WTC11 (cell line): ENCODE measurements around the gene WASF3. TPM values are rescaled to one million over a fixed set of nuclear protein-coding genes. Genes with fewer than 3 reads are reported as not detected.

ENCODE experiments used
- ATAC-seq: fragments of 200-7000 bp; cut with Tn5 transposase; 2 replicates; pipeline ENCODE4 v1.10.0; 2021; ENCODE audit warnings: mild to moderate bottlenecking, moderate library complexity
- CTCF ChIA-PET: fragments of 300-600 bp; sonication (Branson Sonifier 250); formaldehyde crosslinking; loops from one replicate; lab custom pipeline; 2021; ENCODE audit warnings: antibody characterized with exemption; lab: Charles Lee
- POLR2A ChIA-PET: fragments of 350-600 bp; sonication (Branson Sonifier 250); formaldehyde crosslinking; loops from one replicate; lab custom pipeline; 2021; ENCODE audit warnings: antibody characterized with exemption; lab: Charles Lee
- DNase-seq: peaks from one replicate; pipeline ENCODE4 v3.0.0; 2021; ENCODE audit warnings: low spot score
- H3K27ac Mint-ChIP-seq: 2 replicates; pipeline ENCODE4 v1.8.0; 2021; ENCODE audit warnings: mixed read lengths
- H3K27me3 Mint-ChIP-seq: 2 replicates; pipeline ENCODE4 v1.8.0; 2021; ENCODE audit warnings: low read depth, mild to moderate bottlenecking, moderate library complexity, mixed read lengths
- H3K36me3 Mint-ChIP-seq: 2 replicates; pipeline ENCODE4 v1.8.0; 2021; ENCODE audit warnings: mixed read lengths
- H3K4me1 Mint-ChIP-seq: 2 replicates; pipeline ENCODE4 v1.8.0; 2022; ENCODE audit warnings: mixed read lengths
- H3K4me3 Mint-ChIP-seq: 2 replicates; pipeline ENCODE4 v1.8.0; 2021; ENCODE audit warnings: mild to moderate bottlenecking, moderate library complexity, mixed read lengths
- H3K9me3 Mint-ChIP-seq: 2 replicates; pipeline ENCODE4 v1.8.0; 2021; ENCODE audit warnings: mixed read lengths
- CBFB ChIP-seq: sonication (generic); formaldehyde crosslinking; IDR thresholded peaks from 2 replicates; pipeline ENCODE4 v1.8.1; 2022; ENCODE audit warnings: mild to moderate bottlenecking, low read depth, missing genetic modification reagents
- CREB1 ChIP-seq: sonication (generic); formaldehyde crosslinking; IDR thresholded peaks from 2 replicates; pipeline ENCODE4 v1.8.0; 2023; ENCODE audit warnings: mild to moderate bottlenecking, missing genetic modification reagents
- CREM ChIP-seq: sonication (generic); formaldehyde crosslinking; IDR thresholded peaks from 2 replicates; pipeline ENCODE4 v1.8.1; 2022; ENCODE audit warnings: mild to moderate bottlenecking, missing genetic modification reagents, moderate library complexity
- EMX1 ChIP-seq: fragments of 250-450 bp; sonication (Bioruptor Pico); IDR thresholded peaks from 2 replicates; pipeline ENCODE4 v1.8.0; 2021; ENCODE audit warnings: mild to moderate bottlenecking
- ERG ChIP-seq: fragments of 250-450 bp; sonication (Bioruptor Pico); IDR thresholded peaks from 2 replicates; pipeline ENCODE4 v1.8.0; 2021; ENCODE audit warnings: mild to moderate bottlenecking
- ESRRA ChIP-seq: sonication (generic); formaldehyde crosslinking; IDR thresholded peaks from 2 replicates; pipeline ENCODE4 v1.8.1; 2022; ENCODE audit warnings: mild to moderate bottlenecking, missing genetic modification reagents, borderline replicate concordance
- FOXP1 ChIP-seq: sonication (generic); formaldehyde crosslinking; IDR thresholded peaks from 2 replicates; pipeline ENCODE4 v1.8.0; 2022; ENCODE audit warnings: missing genetic modification reagents, mild to moderate bottlenecking, moderate library complexity, borderline replicate concordance
- GABPB1 ChIP-seq: sonication (generic); formaldehyde crosslinking; IDR thresholded peaks from 2 replicates; pipeline ENCODE4 v1.8.1; 2023; ENCODE audit warnings: mild to moderate bottlenecking, missing genetic modification reagents
- GRHL2 ChIP-seq: fragments of 250-450 bp; sonication (Bioruptor Pico); IDR thresholded peaks from 2 replicates; pipeline ENCODE4 v1.8.0; 2022; ENCODE audit warnings: mild to moderate bottlenecking, moderate library complexity; ENCODE audit not compliant: insufficient replicate concordance, severe bottlenecking
- IRF1 ChIP-seq: sonication (generic); formaldehyde crosslinking; IDR thresholded peaks from 2 replicates; pipeline ENCODE4 v1.8.0; 2023; ENCODE audit warnings: missing genetic modification reagents
- IRF2 ChIP-seq: sonication (generic); formaldehyde crosslinking; IDR thresholded peaks from 2 replicates; pipeline ENCODE4 v1.8.0; 2022; ENCODE audit warnings: low read depth, missing genetic modification reagents, borderline replicate concordance
- JUN ChIP-seq: sonication (generic); formaldehyde crosslinking; IDR thresholded peaks from 2 replicates; pipeline ENCODE4 v1.8.0; 2023; ENCODE audit warnings: mild to moderate bottlenecking, missing genetic modification reagents
- NFATC4 ChIP-seq: fragments of 250-450 bp; sonication (Bioruptor Pico); IDR thresholded peaks from 2 replicates; pipeline ENCODE4 v1.9.0; 2021; ENCODE audit warnings: mild to moderate bottlenecking
- OVOL2 ChIP-seq: fragments of 250-450 bp; sonication (Bioruptor Pico); IDR thresholded peaks from 2 replicates; pipeline ENCODE4 v1.9.0; 2021; ENCODE audit warnings: mild to moderate bottlenecking, borderline replicate concordance
- RORB ChIP-seq: fragments of 250-450 bp; sonication (Bioruptor Pico); IDR thresholded peaks from 2 replicates; pipeline ENCODE4 v1.9.0; 2021; ENCODE audit warnings: mild to moderate bottlenecking
- SMAD4 ChIP-seq: sonication (generic); formaldehyde crosslinking; IDR thresholded peaks from 2 replicates; pipeline ENCODE4 v1.8.0; 2022; ENCODE audit warnings: mild to moderate bottlenecking, missing genetic modification reagents
- SP1 ChIP-seq: sonication (generic); formaldehyde crosslinking; conservative IDR thresholded peaks from 2 replicates; pipeline ENCODE4 v1.8.1; 2022; ENCODE audit warnings: missing genetic modification reagents
- ZBTB21 ChIP-seq: sonication (generic); formaldehyde crosslinking; IDR thresholded peaks from 2 replicates; pipeline ENCODE4 v1.8.1; 2023; ENCODE audit warnings: mild to moderate bottlenecking, missing genetic modification reagents, borderline replicate concordance
- ZNF121 ChIP-seq: sonication (generic); formaldehyde crosslinking; IDR thresholded peaks from 2 replicates; pipeline ENCODE4 v1.8.0; 2023; ENCODE audit warnings: missing genetic modification reagents
- ZNF219 ChIP-seq: sonication (generic); formaldehyde crosslinking; IDR thresholded peaks from 2 replicates; pipeline ENCODE4 v1.8.0; 2023; ENCODE audit warnings: missing genetic modification reagents, mild to moderate bottlenecking, borderline replicate concordance
- ZNF232 ChIP-seq: sonication (generic); formaldehyde crosslinking; IDR thresholded peaks from 2 replicates; pipeline ENCODE4 v1.8.0; 2022; ENCODE audit warnings: mild to moderate bottlenecking, missing genetic modification reagents
- total RNA-seq: library from RNA; stranded (reverse); gene quantifications from 3 replicates; pipeline ENCODE4 v1.2.3, GENCODE V29; 2021
- TF ChIP-seq, protein P1 (sequence below): sonication (generic); formaldehyde crosslinking; IDR thresholded peaks from 2 replicates; pipeline ENCODE4 v1.8.0; 2023; ENCODE audit warnings: mild to moderate bottlenecking, missing genetic modification reagents
- TF ChIP-seq, protein P2 (sequence below): sonication (generic); formaldehyde crosslinking; IDR thresholded peaks from 2 replicates; pipeline ENCODE4 v1.8.0; 2022; ENCODE audit warnings: mild to moderate bottlenecking, missing genetic modification reagents

The WASF3 gene
- total RNA-seq, 1 experiment from 2014 or later = 26.8 TPM

DNA sequence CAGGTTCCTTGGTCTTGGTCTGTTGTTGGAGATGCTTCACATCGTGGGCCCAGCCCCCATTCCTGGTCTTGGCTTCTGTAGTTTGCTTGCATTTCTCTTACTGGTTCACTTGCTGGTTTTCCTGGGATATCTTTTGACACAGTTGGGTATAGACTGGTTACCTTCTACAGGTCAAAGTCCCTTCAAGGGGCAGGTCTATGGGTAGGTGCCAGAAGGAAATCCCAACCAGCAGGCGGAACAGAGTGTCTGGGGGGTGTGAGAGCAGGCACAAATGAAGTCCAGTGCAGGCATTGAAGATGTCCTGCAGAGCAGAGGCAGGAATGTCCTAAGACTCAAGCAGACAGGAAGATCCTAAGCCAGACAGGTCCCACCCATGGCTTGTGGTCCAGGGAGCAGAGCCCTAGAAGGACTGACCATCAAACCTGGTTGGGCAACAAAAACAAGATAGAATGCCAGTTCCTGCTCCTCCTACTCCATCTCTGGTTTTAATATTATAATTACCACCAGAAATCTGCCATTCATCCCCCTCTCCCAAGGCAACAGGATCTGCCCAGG, 17.7 kb upstream of the WASF3 start (continued):
- TF ChIP-seq SP1 (CRISPR knock-in tag) (no peak), RORB (CRISPR knock-in tag) (no peak), IRF1 (CRISPR knock-in tag) (no peak), NFATC4 (CRISPR knock-in tag) (no peak)

- Mint-ChIP-seq H3K9me3 (peaks cover 6% of the 10 kb centered on the region), H3K4me3 (no peak overlapping the region), H3K27me3 (no peaks in the 10 kb centered on the region; the same call in 1 of the 2 replicates), H3K36me3 (no peaks in the 10 kb centered on the region), H3K4me1 (no peaks in the 10 kb centered on the region), H3K27ac (no peak overlapping the region)
- ATAC-seq (no peak), DNase-seq (no peak)
- ChIA-PET POLR2A (no interaction called here), CTCF (no interaction called here)
- TF ChIP-seq ZNF232 (CRISPR knock-in tag) = no peak
- no peak for TF ChIP-seq JUN (CRISPR knock-in tag)
- no peak for TF ChIP-seq SMAD4 (CRISPR knock-in tag)
- TF ChIP-seq GRHL2 (CRISPR knock-in tag) = no peak
- no peak for TF ChIP-seq ERG (CRISPR knock-in tag)
- TF ChIP-seq IRF2 (CRISPR knock-in tag) = no peak
- no peak for TF ChIP-seq CREB1 (CRISPR knock-in tag)
- TF ChIP-seq CREM = no peak
- TF ChIP-seq ZNF219 (CRISPR knock-in tag) = no peak
- TF ChIP-seq EMX1 (CRISPR knock-in tag) = no peak
- no peak for TF ChIP-seq FOXP1 (CRISPR knock-in tag)
- TF ChIP-seq OVOL2 = no peak
- no peak for TF ChIP-seq ZBTB21
- TF ChIP-seq, protein P1, sequence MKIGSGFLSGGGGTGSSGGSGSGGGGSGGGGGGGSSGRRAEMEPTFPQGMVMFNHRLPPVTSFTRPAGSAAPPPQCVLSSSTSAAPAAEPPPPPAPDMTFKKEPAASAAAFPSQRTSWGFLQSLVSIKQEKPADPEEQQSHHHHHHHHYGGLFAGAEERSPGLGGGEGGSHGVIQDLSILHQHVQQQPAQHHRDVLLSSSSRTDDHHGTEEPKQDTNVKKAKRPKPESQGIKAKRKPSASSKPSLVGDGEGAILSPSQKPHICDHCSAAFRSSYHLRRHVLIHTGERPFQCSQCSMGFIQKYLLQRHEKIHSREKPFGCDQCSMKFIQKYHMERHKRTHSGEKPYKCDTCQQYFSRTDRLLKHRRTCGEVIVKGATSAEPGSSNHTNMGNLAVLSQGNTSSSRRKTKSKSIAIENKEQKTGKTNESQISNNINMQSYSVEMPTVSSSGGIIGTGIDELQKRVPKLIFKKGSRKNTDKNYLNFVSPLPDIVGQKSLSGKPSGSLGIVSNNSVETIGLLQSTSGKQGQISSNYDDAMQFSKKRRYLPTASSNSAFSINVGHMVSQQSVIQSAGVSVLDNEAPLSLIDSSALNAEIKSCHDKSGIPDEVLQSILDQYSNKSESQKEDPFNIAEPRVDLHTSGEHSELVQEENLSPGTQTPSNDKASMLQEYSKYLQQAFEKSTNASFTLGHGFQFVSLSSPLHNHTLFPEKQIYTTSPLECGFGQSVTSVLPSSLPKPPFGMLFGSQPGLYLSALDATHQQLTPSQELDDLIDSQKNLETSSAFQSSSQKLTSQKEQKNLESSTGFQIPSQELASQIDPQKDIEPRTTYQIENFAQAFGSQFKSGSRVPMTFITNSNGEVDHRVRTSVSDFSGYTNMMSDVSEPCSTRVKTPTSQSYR (CRISPR knock-in tag) = no peak
- no peak for TF ChIP-seq GABPB1
- TF ChIP-seq, protein P2, sequence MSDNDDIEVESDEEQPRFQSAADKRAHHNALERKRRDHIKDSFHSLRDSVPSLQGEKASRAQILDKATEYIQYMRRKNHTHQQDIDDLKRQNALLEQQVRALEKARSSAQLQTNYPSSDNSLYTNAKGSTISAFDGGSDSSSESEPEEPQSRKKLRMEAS (CRISPR knock-in tag) = no peak
- no peak for TF ChIP-seq ZNF121 (CRISPR knock-in tag)
- TF ChIP-seq CBFB = no peak
Observed at GRCh38 chr13:26540334-26540733, 17.1 kb upstream of the WASF3 start.

- Mint-ChIP-seq H3K27me3 (no peaks in the 10 kb centered on the region; the same call in 1 of the 2 replicates), H3K27ac (no peak overlapping the region), H3K36me3 (no peaks in the 10 kb centered on the region), H3K9me3 (peaks cover 6% of the 10 kb centered on the region), H3K4me3 (no peak overlapping the region), H3K4me1 (no peaks in the 10 kb centered on the region)
- DNase-seq = no peak
- ChIA-PET CTCF (interaction anchor here (0.9 to 1.1 kb wide), 2 partner anchors 23 to 157 kb away, joined by 4 to 5 read pairs; no protein-coding TSS in a partner anchor), POLR2A (no interaction called here)
- ATAC-seq = no peak
- TF ChIP-seq ESRRA (CRISPR knock-in tag) = no peak
Observed at GRCh38 chr13:26541041-26541440, 16.4 kb upstream of the WASF3 start.
